NT2/D1 (cell line): Measurements from ENCODE around the gene RAP1GAP2.
"Not testable (repeated sequence)": the region's sequence is repeated elsewhere in the genome, so short reads cannot be mapped to it uniquely, and the experiment has no call there.

Experiments used
- DNase-seq: peaks from one replicate; pipeline ENCODE4 v3.0.0-alpha.2; 2011; ENCODE audit warnings: low read depth, low spot score
- H3K27me3 ChIP-seq: 2 replicates; pipeline ENCODE4 v1.6.0; 2011; ENCODE audit warnings: mild to moderate bottlenecking; ENCODE audit not compliant: insufficient read length, insufficient read depth
- H3K36me3 ChIP-seq: 2 replicates; pipeline ENCODE4 v1.6.1; 2011; ENCODE audit warnings: mild to moderate bottlenecking, low read length, mixed read lengths; ENCODE audit not compliant: insufficient read depth, insufficient read length
- H3K4me1 ChIP-seq: 2 replicates; pipeline ENCODE4 v1.5.1; 2011; ENCODE audit not compliant: insufficient read depth, insufficient read length
- H3K4me3 ChIP-seq: 2 replicates; pipeline ENCODE4 v1.5.1; 2011; ENCODE audit warnings: low read depth; ENCODE audit not compliant: insufficient read length
- H3K9ac ChIP-seq: 2 replicates; pipeline ENCODE4 v1.6.0; 2011; ENCODE audit warnings: low read depth; ENCODE audit not compliant: insufficient read length
- H3K9me3 ChIP-seq: 2 replicates; pipeline ENCODE4 v1.5.1; 2011; ENCODE audit warnings: mild to moderate bottlenecking, low read length; ENCODE audit not compliant: insufficient read depth
- SUZ12 ChIP-seq: IDR thresholded peaks from 2 replicates; pipeline ENCODE4 v1.6.1; 2011; ENCODE audit not compliant: insufficient read length, insufficient read depth; ENCODE audit errors: extremely low read depth
- YY1 ChIP-seq: IDR thresholded peaks from 2 replicates; pipeline ENCODE4 v1.6.1; 2011; ENCODE audit not compliant: insufficient read length, insufficient read depth
- ZNF274 ChIP-seq: IDR thresholded peaks from 2 replicates; pipeline ENCODE4 v1.6.1; 2011; ENCODE audit warnings: mild to moderate bottlenecking, low read depth, low read length

The RAP1GAP2 gene

DNA sequence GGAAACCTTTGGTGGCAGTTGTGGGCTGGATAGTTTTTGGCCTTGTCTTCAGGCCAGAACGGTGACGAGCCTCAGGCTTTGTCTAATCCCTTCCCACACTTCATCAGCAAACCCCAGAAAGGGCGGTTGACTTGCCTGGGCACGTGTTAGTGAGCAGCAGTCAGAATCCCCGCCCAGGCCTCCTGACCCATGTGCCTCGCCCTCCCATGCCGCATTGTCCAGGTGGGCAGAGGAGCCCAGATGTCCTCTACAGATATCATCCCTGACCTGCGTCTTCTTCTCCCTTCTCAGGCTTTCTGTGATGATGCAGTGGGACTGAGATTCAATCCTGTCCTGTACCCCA is 184.6 kb downstream of the RAP1GAP2 start:
- peaks cover 38% of the 10 kb centered on the region for H3K36me3 ChIP-seq
- H3K9me3 ChIP-seq: no peaks in the 10 kb centered on the region
- no peak for DNase-seq
- no peaks in the 10 kb centered on the region for H3K27me3 ChIP-seq
- TF ChIP-seq SUZ12 (no peak), YY1 (no peak), ZNF274 (no peak)
- no peak overlapping the region for H3K4me3 ChIP-seq
- no peaks in the 10 kb centered on the region for H3K4me1 ChIP-seq
- H3K9ac ChIP-seq: no peak overlapping the region

- H3K9me3 ChIP-seq: no peaks in the 10 kb centered on the region
Observed at GRCh38 chr17:2981325-2981724, 185.1 kb downstream of the RAP1GAP2 start.

GRCh38 chr17:2982854-2983253 is 186.6 kb downstream of the RAP1GAP2 start:
- no peak for DNase-seq
- Histone ChIP-seq H3K4me1 (no peaks in the 10 kb centered on the region), H3K9ac (no peak overlapping the region), H3K36me3 (peaks cover 44% of the 10 kb centered on the region), H3K27me3 (no peaks in the 10 kb centered on the region), H3K9me3 (no peaks in the 10 kb centered on the region), H3K4me3 (no peak overlapping the region)
- no peak for TF ChIP-seq ZNF274

More at GRCh38 chr17:2981325-2981724, 185.1 kb downstream of the RAP1GAP2 start:
- no peak for DNase-seq
- Histone ChIP-seq H3K4me3 (no peak overlapping the region), H3K9ac (no peak overlapping the region), H3K4me1 (no peaks in the 10 kb centered on the region), H3K36me3 (peaks cover 38% of the 10 kb centered on the region), H3K27me3 (no peaks in the 10 kb centered on the region)
- TF ChIP-seq SUZ12 (no peak), YY1 (no peak), ZNF274 (no peak)

GRCh38 chr17:2983255-2983654 is 187.0 kb downstream of the RAP1GAP2 start:
- H3K36me3 ChIP-seq: peaks cover 44% of the 10 kb centered on the region
- H3K9ac ChIP-seq: no peak overlapping the region
- no peaks in the 10 kb centered on the region for H3K4me1 ChIP-seq
- H3K9me3 ChIP-seq: no peaks in the 10 kb centered on the region
- TF ChIP-seq SUZ12 (no peak), ZNF274 (no peak), YY1 (no peak)
- no peaks in the 10 kb centered on the region for H3K27me3 ChIP-seq
- DNase-seq: no peak
- H3K4me3 ChIP-seq: no peak overlapping the region

DNA sequence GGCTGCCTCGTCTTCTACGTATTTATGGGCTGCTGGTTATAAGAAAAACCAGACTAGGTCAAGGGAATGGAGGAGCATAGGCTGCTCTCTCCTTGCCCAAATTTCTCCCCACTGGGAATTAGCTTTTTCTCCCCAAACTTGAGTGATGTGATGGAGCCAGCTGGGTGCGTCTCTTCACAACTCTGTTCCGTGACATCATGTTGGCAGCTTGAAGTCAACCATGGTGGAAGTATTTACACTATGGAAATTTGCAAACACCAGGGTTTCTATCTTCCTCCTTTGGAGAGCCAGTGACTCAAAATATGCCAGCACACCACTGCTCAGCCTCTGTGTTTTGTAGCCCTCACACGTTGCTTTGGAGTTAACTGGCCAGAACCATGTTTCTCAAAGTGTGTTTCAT is 189.1 kb downstream of the RAP1GAP2 start:
- no peak for DNase-seq
- Histone ChIP-seq H3K4me1 (no peaks in the 10 kb centered on the region), H3K36me3 (peaks cover 40% of the 10 kb centered on the region), H3K27me3 (no peaks in the 10 kb centered on the region), H3K4me3 (no peak overlapping the region), H3K9ac (no peak overlapping the region), H3K9me3 (no peaks in the 10 kb centered on the region)
- no peak for TF ChIP-seq ZNF274
- no peak for TF ChIP-seq YY1
- TF ChIP-seq SUZ12: no peak

DNA sequence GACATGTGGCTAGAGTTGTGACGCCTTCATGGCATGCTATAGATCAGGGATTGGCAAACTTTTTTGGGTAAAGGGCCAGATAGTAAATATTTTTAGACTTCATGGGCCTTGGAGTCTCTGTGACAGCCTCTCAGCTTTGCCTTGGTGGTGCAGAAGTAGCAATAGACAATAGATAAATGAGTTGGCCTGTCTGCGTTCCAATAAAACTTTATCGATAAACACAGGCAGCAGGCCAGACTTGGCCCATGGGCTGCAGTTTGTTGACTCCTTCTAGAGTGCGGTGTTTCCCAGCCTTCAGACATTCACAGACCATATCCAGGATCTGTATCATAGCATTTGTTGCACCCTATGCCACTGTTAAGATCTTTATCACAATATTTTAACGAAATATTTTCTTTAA is 190.7 kb downstream of the RAP1GAP2 start:
- peaks cover 33% of the 10 kb centered on the region for H3K36me3 ChIP-seq
- no peak overlapping the region for H3K4me3 ChIP-seq
- H3K9me3 ChIP-seq: no peaks in the 10 kb centered on the region
- TF ChIP-seq SUZ12: no peak
- TF ChIP-seq ZNF274: no peak
- no peaks in the 10 kb centered on the region for H3K27me3 ChIP-seq
- DNase-seq: no peak
- H3K9ac ChIP-seq: no peak overlapping the region
- H3K4me1 ChIP-seq: no peaks in the 10 kb centered on the region

DNA sequence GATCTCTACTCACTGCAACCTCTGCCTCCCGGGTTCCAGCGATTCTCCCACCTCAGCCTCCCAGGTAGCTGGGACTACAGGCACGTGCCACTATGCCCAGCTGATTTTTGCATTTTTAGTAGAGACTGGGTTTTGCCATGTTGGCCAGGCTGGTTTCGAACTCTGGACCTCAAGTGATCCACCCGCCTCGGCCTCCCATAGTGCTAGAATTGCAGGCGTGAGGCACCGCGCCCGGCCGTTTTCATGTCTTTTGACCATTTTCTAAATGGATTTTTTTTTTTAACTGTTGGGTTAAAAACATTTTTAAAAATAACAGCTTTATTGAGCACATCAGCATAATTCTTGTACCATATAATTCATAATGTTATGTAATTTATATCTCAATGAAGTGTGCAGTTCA is 193.2 kb downstream of the RAP1GAP2 start:
- not testable (repeated sequence) for H3K9ac ChIP-seq, DNase-seq, H3K9me3 ChIP-seq, H3K27me3 ChIP-seq, H3K4me3 ChIP-seq, H3K4me1 ChIP-seq
- H3K36me3 ChIP-seq: peaks cover 30% of the 10 kb centered on the region

DNA sequence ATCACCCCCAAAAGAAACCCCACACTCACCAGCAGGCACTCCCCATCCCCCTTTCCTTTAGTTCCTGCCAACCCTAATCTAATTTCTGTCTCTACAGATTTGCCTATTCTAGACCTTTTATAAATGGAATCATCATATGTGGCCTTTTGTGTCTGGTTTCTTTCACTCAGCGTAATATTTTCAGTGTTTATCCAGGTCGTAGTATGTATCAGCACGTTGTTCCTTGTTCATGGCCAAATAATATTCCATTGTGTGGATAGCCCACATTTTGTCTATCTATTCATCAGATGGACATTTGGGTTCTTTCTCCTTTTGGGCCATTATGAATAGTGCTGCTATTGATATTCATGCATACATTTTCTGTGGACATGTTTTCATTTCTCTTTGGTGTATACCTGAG is 193.6 kb downstream of the RAP1GAP2 start:
- Histone ChIP-seq H3K27me3 (no peaks in the 10 kb centered on the region), H3K4me1 (no peaks in the 10 kb centered on the region), H3K36me3 (peaks cover 32% of the 10 kb centered on the region), H3K9me3 (no peaks in the 10 kb centered on the region), H3K9ac (no peak overlapping the region), H3K4me3 (no peak overlapping the region)
- DNase-seq: no peak
- TF ChIP-seq YY1 (no peak), SUZ12 (no peak), ZNF274 (no peak)
